K562 (cell line): ENCODE results near the gene CARD11. TPM values are rescaled to one million over a fixed set of nuclear protein-coding genes. Genes with fewer than 3 reads are reported as not detected.

Experiments
- ATAC-seq: fragments of 200-7000 bp; cut with Tn5 transposase; 3 replicates; pipeline ENCODE4 v1.9.1; 2020; ENCODE audit warnings: moderate library complexity
- BruUV-seq: library from RNA; stranded (reverse); fragments of 400-500 nt; replicated peaks from 2 replicates; lab custom pipeline; 2021; lab: Mats Ljungman, UMichigan
- CTCF ChIA-PET: fragments of 300-600 bp; formaldehyde crosslinking; extraction: SDS; loops from one replicate; lab custom pipeline; 2021; ENCODE audit warnings: low intra/inter-chr PET ratio; lab: Yijun Ruan, JAX
- POLR2A ChIA-PET: fragments of 300-600, 350-650 bp; sonication (Branson Sonifier 250); formaldehyde crosslinking; extraction: SDS; loops from one replicate; lab custom pipeline; 2021; ENCODE audit warnings: antibody characterized with exemption, inconsistent platforms; lab: Yijun Ruan, JAX
- DNase-seq, 4 experiments: peaks; one replicate each; pipeline versions ENCODE4 v3.0.0 to v3.0.0-alpha.2; 2011 to 2018; ENCODE audit warnings: low spot score in 3 of 4, mixed read lengths in 3 of 4; ENCODE audit errors: extremely low read depth in 1 of 4
- FAIRE-seq: peaks from 2 replicates; lab custom pipeline; 2011; peaks lifted over from hg19 to GRCh38; lab: Jason Lieb, UNC
- H2AFZ ChIP-seq: 2 replicates; pipeline ENCODE4 v1.6.0; 2011; ENCODE audit warnings: low read depth, low read length, control low read depth, inconsistent platforms
- H3K27ac ChIP-seq: fragments of 200-600 bp; 3 replicates; pipeline ENCODE4 v1.8.0; 2011; ENCODE audit warnings: low read depth, mild to moderate bottlenecking, control low read depth, inconsistent platforms, low read length, moderate library complexity, mixed read lengths; ENCODE audit errors: extremely low read depth
- H3K27me3 ChIP-seq, 2 experiments: fragments of 300-600 bp in 1 of 2; 2 replicates in 1 of 2; 3 replicates in 1 of 2; pipeline versions ENCODE4 v1.6.0 to v1.8.0; 2011; ENCODE audit warnings: inconsistent platforms in 2 of 2, low read length in 2 of 2, mild to moderate bottlenecking in 1 of 2, mixed read lengths in 1 of 2, moderate library complexity in 1 of 2; ENCODE audit not compliant: control insufficient read depth in 2 of 2, insufficient read depth in 2 of 2
- H3K36me3 ChIP-seq: fragments of 300-600 bp; 3 replicates; pipeline ENCODE4 v1.8.0; 2011; ENCODE audit warnings: mild to moderate bottlenecking, low read length, inconsistent platforms; ENCODE audit not compliant: control insufficient read depth, insufficient read depth
- H3K4me1 ChIP-seq, 2 experiments: fragments of 200-600 bp in 1 of 2; replicated peaks in 1 of 2; 2 replicates in 1 of 2; 3 replicates in 1 of 2; pipeline versions ENCODE4 v1.5.1 to v1.8.0; 2011; ENCODE audit warnings: inconsistent platforms in 2 of 2, low read length in 2 of 2, mild to moderate bottlenecking in 1 of 2, mixed read lengths in 1 of 2, moderate library complexity in 1 of 2; ENCODE audit not compliant: control insufficient read depth in 2 of 2, insufficient read depth in 2 of 2
- H3K4me2 ChIP-seq: 2 replicates; pipeline ENCODE4 v1.6.1; 2011; ENCODE audit warnings: low read length, control low read depth, inconsistent platforms, mixed read lengths; ENCODE audit not compliant: insufficient read depth
- H3K4me3 ChIP-seq: fragments of 200-600 bp; sonication (generic), shearing (Covaris generic); 2 replicates; pipeline ENCODE4 v1.5.1; 2016; ENCODE audit warnings: control low read depth, inconsistent platforms
- H3K79me2 ChIP-seq: fragments of 200-600 bp; 3 replicates; pipeline ENCODE4 v1.8.0; 2011; ENCODE audit warnings: low read length, inconsistent platforms; ENCODE audit not compliant: control insufficient read depth, insufficient read depth
- H3K9ac ChIP-seq, 2 experiments: 2 replicates each; pipeline versions ENCODE4 v1.6.0 to v1.6.1; 2011; ENCODE audit warnings: low read depth in 2 of 2, low read length in 2 of 2, control low read depth in 1 of 2, inconsistent platforms in 1 of 2, mild to moderate bottlenecking in 1 of 2, mixed read lengths in 1 of 2; ENCODE audit not compliant: insufficient read depth in 1 of 2
- H3K9me1 ChIP-seq: one replicate; pipeline ENCODE4 v1.6.0; 2011; ENCODE audit warnings: inconsistent platforms, mild to moderate bottlenecking, low read length, moderate library complexity; ENCODE audit not compliant: control insufficient read depth, insufficient read depth
- H3K9me3 ChIP-seq: replicated peaks from 2 replicates; pipeline ENCODE4 v1.5.1; 2011; ENCODE audit warnings: low read depth, low read length, inconsistent platforms; ENCODE audit not compliant: control insufficient read depth, insufficient read depth
- H4K20me1 ChIP-seq: replicated peaks from 2 replicates; pipeline ENCODE4 v1.6.1; 2011; ENCODE audit warnings: low read length, inconsistent platforms, mixed read lengths; ENCODE audit not compliant: control insufficient read depth, insufficient read depth
- BRF1 ChIP-seq: IDR thresholded peaks from 3 replicates; pipeline ENCODE4 v1.6.1; 2011; ENCODE audit warnings: borderline replicate concordance, mild to moderate bottlenecking; ENCODE audit not compliant: insufficient read length; ENCODE audit errors: extremely low read depth
- CCAR2 ChIP-seq: fragments of 200-400 bp; formaldehyde crosslinking; IDR thresholded peaks from 2 replicates; pipeline ENCODE4 v1.6.1; 2017; ENCODE audit warnings: mild to moderate bottlenecking, low read depth, low read length
- DPF2 ChIP-seq: fragments of 450-650 bp; IDR thresholded peaks from 2 replicates; pipeline ENCODE4 v1.6.1; 2016
- ESRRA ChIP-seq: fragments of 450-650 bp; IDR thresholded peaks from 2 replicates; pipeline ENCODE4 v1.6.1; 2014; ENCODE audit warnings: low read depth, mild to moderate bottlenecking, moderate library complexity, borderline replicate concordance
- GTF2E2 ChIP-seq: fragments of 200-800 bp; sonication (Bioruptor generic); IDR thresholded peaks from 2 replicates; pipeline ENCODE4 v1.6.1; 2016; ENCODE audit warnings: missing genetic modification characterization, missing compliant biosample characterization
- HMGN3 ChIP-seq: IDR thresholded peaks from 2 replicates; pipeline ENCODE4 v1.6.1; 2011; ENCODE audit warnings: borderline replicate concordance, low read depth, mild to moderate bottlenecking, mixed read lengths, low read length; ENCODE audit not compliant: insufficient read length; ENCODE audit errors: extremely low read depth
- HOXB6 ChIP-seq: fragments of 250-450 bp; sonication (Bioruptor Pico); IDR thresholded peaks from 2 replicates; pipeline ENCODE4 v1.5.1; 2022; ENCODE audit warnings: mild to moderate bottlenecking, borderline replicate concordance
- SMARCA5 ChIP-seq: fragments of 450-650 bp; IDR thresholded peaks from 2 replicates; pipeline ENCODE4 v1.6.1; 2016
- ZNF644 ChIP-seq: fragments of 200-800 bp; sonication (Bioruptor generic); IDR thresholded peaks from 2 replicates; pipeline ENCODE4 v1.6.1; 2016; ENCODE audit warnings: low read depth, missing genetic modification characterization, missing compliant biosample characterization
- WGBS: fragments of 100-300 bp; shearing (Covaris generic); methylation state at CpG from one replicate; pipeline ENCODE4 v1.1.6; 2016; ENCODE audit warnings: low coverage, mixed read lengths; ENCODE audit not compliant: insufficient coverage; ENCODE audit errors: missing lambda C conversion rate; 5-methylcytosine and 5-hydroxymethylcytosine counted together
- in situ Hi-C: fragments of 300-500 bp; cut with MboI; formaldehyde crosslinking; loops from 4 replicates; pipeline ENCODE4 v1.15.0; 2018; ENCODE audit warnings: inconsistent platforms, mixed read lengths
- intact Hi-C: fragments of 100-400 bp; cut with micrococcal nuclease; formaldehyde crosslinking; loops from 2 replicates; pipeline ENCODE4 v1.14.2; 2022
- polyA plus RNA-seq, 8 experiments: library from polyadenylated mRNA; depleted of rRNA in 4 of 8; stranded (reverse) in 5 of 8; unstranded in 3 of 8; fragments of >200 nt; fragmentation: Nextera tagmentation in 2 of 8; fragmentation: Illumina TruSeq in 1 of 8; extraction: Ambion mirVana in 2 of 8; extraction: Trizol in 1 of 8; gene quantifications; 2 replicates each; pipeline versions ENCODE4 v1.2.1 to v1.2.3, GENCODE V29; 2011 to 2014; ENCODE audit warnings: inconsistent platforms in 1 of 8, missing spikeins in 1 of 8
- total RNA-seq, 7 experiments: library from RNA; depleted of rRNA in 6 of 7; stranded (reverse); fragments of >200 nt in 6 of 7; fragmentation: Illumina TruSeq in 2 of 7; extraction: Trizol in 2 of 7; gene quantifications; 2 replicates each; pipeline versions ENCODE4 v1.2.1 to v1.2.3, GENCODE V29; 2011 to 2021; ENCODE audit warnings: low replicate concordance in 1 of 7
- TF ChIP-seq, protein P1 (sequence below): fragments of 250-450 bp; sonication (Bioruptor Pico); IDR thresholded peaks from 2 replicates; pipeline ENCODE4 v1.4.0; 2020; ENCODE audit warnings: mild to moderate bottlenecking, moderate library complexity
- TF ChIP-seq, protein P2 (sequence below): IDR thresholded peaks from 3 replicates; pipeline ENCODE4 v1.6.1; 2011; ENCODE audit warnings: borderline replicate concordance, mild to moderate bottlenecking, moderate library complexity; ENCODE audit not compliant: insufficient read length; ENCODE audit errors: extremely low read depth
- TF ChIP-seq, protein P3 (sequence below): fragments of 250-450 bp; sonication (Bioruptor Pico); IDR thresholded peaks from 2 replicates; pipeline ENCODE4 v1.5.0; 2021; ENCODE audit warnings: mild to moderate bottlenecking, moderate library complexity

Gene CARD11
- total and polyA plus RNA-seq, 9 of the 15 experiments (the other 6 are each of a cell fraction or from before 2014, with no cell fraction given), result 0.07 to 12.8 (median 5.7) TPM

DNA sequence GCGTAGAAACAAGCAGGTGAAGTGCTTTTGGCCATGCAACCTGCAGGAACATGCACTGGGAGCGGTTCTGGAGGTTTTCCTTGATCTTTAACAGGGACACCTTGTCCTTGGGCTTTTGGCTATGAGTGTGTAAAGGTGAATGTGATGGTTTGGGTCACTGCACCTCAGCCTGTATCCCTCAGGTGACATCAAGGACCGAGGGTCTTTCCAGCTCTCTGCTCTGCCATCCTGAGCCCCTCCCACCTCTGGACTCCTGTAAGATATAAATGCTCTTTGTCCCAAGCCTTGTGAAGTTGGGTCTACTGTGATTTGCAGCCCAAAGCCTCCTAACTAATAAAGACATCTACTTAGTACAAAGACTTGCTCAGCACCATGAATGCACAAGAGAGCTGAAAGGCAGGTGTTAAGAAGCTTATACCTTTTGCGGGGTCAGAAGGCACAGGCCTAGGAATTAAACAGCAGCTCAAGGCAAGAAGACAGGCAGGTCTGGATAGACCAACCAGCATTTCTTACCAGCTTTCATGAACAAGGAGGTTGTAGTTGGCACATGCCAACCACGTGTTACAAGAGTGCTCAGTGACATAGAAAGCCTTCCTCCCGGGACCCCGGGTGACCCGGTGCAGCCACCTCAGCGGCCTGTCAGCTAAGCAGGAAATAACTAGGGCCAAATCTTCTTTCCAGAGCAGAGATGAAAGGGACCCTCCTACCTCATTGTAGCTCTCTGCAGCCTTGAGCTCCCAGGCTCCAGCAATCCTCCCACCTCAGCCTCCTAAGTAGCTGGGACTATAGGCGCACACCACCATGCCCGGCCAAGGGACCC lies 89.9 kb downstream of the CARD11 start (continued):
- TF ChIP-seq ZNF644 (tag) (no peak), GTF2E2 (tag) (no peak), BRF1 (no peak), DPF2 (no peak), SMARCA5 (no peak), ESRRA (no peak), HMGN3 (no peak), HOXB6 (CRISPR knock-in tag) (no peak)
- TF ChIP-seq, protein P1, sequence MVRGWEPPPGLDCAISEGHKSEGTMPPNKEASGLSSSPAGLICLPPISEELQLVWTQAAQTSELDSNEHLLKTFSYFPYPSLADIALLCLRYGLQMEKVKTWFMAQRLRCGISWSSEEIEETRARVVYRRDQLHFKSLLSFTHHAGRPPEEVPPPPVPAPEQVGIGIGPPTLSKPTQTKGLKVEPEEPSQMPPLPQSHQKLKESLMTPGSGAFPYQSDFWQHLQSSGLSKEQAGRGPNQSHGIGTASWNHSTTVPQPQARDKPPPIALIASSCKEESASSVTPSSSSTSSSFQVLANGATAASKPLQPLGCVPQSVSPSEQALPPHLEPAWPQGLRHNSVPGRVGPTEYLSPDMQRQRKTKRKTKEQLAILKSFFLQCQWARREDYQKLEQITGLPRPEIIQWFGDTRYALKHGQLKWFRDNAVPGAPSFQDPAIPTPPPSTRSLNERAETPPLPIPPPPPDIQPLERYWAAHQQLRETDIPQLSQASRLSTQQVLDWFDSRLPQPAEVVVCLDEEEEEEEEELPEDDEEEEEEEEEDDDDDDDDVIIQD, result no peak

DNA sequence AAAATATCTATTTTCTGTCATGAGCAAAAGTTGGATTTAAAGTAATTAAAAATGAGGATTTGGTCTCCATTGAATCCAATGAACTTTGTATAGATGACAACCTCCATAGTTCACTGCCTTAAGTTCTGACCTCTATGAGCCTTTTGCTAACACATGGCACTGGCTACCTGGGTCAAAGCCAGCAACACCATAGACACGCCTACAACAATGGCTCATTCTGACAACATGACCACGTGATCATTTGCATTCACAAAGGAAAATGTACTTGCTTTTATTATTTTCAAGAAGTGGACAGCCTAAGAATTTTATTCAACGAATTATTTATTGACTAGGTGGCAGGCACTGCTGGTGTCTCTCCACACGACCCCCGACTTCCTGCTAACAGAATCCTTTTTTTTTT lies 90.6 kb downstream of the CARD11 start:
- Histone ChIP-seq H2AFZ (no peak overlapping the region), H3K4me3 (no peak overlapping the region), H3K4me1 (peaks cover 29 to 32% of the 10 kb centered on the region in 2 experiments), H3K4me2 (no peak overlapping the region), H3K9me3 (0 out of 2 replicates have a peak, but pooled peaks cover 2% of the 10 kb centered on the region), H3K79me2 (no peaks in the 10 kb centered on the region), H3K27me3 (no peaks in the 10 kb centered on the region), H3K9me1 (no peaks in the 10 kb centered on the region), H4K20me1 (no peaks in the 10 kb centered on the region), H3K36me3 (0 out of 3 replicates have a peak, but pooled peaks cover 6% of the 10 kb centered on the region), H3K9ac (no peak overlapping the region), H3K27ac (no peak overlapping the region)
- WGBS, result 46% methylated on average over 5 of the region's 5 CpGs
- FAIRE-seq (no peak), DNase-seq (no peak), ATAC-seq (no peak)
- intact Hi-C loops (no loop called here), in situ Hi-C loops (no loop called here)
- BruUV-seq, result no TSS peak
- CTCF ChIA-PET, result no interaction called here
- POLR2A ChIA-PET, result interaction anchor here (1.3 kb wide), 1 partner anchor 14 kb away, joined by 4 read pairs; no protein-coding TSS in a partner anchor
- no peak for TF ChIP-seq CCAR2
- TF ChIP-seq HMGN3, result no peak
- TF ChIP-seq, protein P2, sequence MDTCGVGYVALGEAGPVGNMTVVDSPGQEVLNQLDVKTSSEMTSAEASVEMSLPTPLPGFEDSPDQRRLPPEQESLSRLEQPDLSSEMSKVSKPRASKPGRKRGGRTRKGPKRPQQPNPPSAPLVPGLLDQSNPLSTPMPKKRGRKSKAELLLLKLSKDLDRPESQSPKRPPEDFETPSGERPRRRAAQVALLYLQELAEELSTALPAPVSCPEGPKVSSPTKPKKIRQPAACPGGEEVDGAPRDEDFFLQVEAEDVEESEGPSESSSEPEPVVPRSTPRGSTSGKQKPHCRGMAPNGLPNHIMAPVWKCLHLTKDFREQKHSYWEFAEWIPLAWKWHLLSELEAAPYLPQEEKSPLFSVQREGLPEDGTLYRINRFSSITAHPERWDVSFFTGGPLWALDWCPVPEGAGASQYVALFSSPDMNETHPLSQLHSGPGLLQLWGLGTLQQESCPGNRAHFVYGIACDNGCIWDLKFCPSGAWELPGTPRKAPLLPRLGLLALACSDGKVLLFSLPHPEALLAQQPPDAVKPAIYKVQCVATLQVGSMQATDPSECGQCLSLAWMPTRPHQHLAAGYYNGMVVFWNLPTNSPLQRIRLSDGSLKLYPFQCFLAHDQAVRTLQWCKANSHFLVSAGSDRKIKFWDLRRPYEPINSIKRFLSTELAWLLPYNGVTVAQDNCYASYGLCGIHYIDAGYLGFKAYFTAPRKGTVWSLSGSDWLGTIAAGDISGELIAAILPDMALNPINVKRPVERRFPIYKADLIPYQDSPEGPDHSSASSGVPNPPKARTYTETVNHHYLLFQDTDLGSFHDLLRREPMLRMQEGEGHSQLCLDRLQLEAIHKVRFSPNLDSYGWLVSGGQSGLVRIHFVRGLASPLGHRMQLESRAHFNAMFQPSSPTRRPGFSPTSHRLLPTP, result no peak
- TF ChIP-seq, protein P3, sequence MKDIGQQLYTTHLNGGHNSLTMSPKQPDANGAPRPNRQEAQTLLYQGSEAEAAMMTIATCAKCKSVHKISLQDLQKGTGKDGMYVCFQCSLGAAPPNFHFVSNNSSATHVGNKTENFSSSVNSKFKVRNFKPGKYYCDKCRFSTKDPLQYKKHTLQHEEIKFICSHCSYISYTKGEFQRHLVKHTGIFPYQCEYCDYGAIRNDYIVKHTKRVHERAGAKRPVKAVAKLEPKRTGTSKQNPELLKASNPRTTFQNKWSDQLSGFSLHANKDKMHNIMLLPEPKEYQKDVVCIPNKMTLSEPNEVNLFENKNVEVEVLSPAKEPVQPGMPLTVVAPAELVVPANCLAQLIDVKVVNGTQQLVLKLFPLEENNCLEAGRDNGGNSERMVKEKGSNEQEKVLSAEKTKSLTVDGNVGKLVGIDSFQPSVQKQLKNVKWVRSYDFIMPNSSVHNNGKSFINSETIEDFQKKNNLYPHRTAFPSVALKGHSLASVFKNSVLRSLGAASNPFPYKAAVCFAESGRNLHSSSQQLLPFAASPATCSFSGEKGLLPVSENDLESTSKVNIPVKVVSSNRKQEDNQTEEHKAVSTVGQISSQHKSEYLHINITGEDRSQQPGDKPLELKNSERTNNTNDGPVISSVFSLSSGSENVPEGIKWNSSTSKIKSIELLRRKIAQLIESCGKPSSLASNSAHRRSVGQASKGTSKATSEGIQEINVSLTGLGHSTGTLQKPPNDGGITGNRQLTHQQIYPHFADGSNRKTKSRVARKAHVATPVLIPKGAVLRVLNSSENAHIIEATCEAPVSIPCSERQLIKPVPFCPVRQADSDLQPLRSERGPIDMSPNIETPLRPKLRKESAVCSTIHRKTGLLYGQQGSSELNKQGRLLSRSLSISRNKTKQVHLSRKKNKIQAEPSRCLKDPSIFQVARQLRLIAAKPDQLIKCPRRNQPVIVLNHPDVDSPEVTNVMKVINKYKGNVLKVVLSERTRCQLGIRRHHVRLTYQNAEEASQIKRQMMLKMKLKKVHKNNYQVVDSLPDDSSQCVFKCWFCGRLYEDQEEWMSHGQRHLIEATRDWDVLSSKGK (CRISPR knock-in tag), result no peak
